HEK293 (cell line): ENCODE measurements around the gene CAPN12.
"Not testable (repeated sequence)": the region's sequence is repeated elsewhere in the genome, so short reads cannot be mapped to it uniquely, and the experiment has no call there.

ENCODE experiments used
- ATF2 ChIP-seq: fragments of 450-650 bp; formaldehyde crosslinking; IDR thresholded peaks from 2 replicates; pipeline ENCODE4 v1.5.1; 2016; ENCODE audit warnings: missing biosample characterization, missing genetic modification characterization, low read depth
- PBX3 ChIP-seq: sonication (generic); formaldehyde crosslinking; IDR thresholded peaks from 2 replicates; pipeline ENCODE4 v1.8.1; 2022; ENCODE audit warnings: mild to moderate bottlenecking, moderate library complexity, missing genetic modification reagents
- ZBTB11 ChIP-seq: fragments of 450-650 bp; formaldehyde crosslinking; conservative IDR thresholded peaks from 2 replicates; pipeline ENCODE4 v1.5.1; 2016; ENCODE audit warnings: low read depth, missing biosample characterization, missing genetic modification characterization
- ZBTB49 ChIP-seq: fragments of 450-650 bp; formaldehyde crosslinking; IDR thresholded peaks from 2 replicates; pipeline ENCODE4 v1.5.1; 2016; ENCODE audit warnings: missing biosample characterization, missing genetic modification characterization, low read depth
- ZNF221 ChIP-seq: fragments of 450-650 bp; formaldehyde crosslinking; IDR thresholded peaks from 2 replicates; pipeline ENCODE4 v1.5.1; 2017; ENCODE audit warnings: missing biosample characterization, missing genetic modification characterization, borderline replicate concordance
- ZNF391 ChIP-seq: fragments of 450-650 bp; formaldehyde crosslinking; IDR thresholded peaks from 2 replicates; pipeline ENCODE4 v1.5.1; 2016; ENCODE audit warnings: low read depth, missing biosample characterization, missing genetic modification characterization, borderline replicate concordance
- ZNF426 ChIP-seq: fragments of 450-650 bp; formaldehyde crosslinking; IDR thresholded peaks from 2 replicates; pipeline ENCODE4 v1.5.1; 2017; ENCODE audit warnings: missing biosample characterization, missing genetic modification characterization, mild to moderate bottlenecking, inconsistent platforms, moderate library complexity
- ZNF514 ChIP-seq: fragments of 450-650 bp; formaldehyde crosslinking; IDR thresholded peaks from 2 replicates; pipeline ENCODE4 v1.5.1; 2016; ENCODE audit warnings: missing biosample characterization, missing genetic modification characterization
- ZNF530 ChIP-seq: fragments of 450-650 bp; formaldehyde crosslinking; IDR thresholded peaks from 2 replicates; pipeline ENCODE4 v1.5.1; 2016; ENCODE audit warnings: low read depth, missing biosample characterization, missing genetic modification characterization
- ZNF658 ChIP-seq: fragments of 450-650 bp; formaldehyde crosslinking; IDR thresholded peaks from 2 replicates; pipeline ENCODE4; 2016; ENCODE audit warnings: missing biosample characterization, missing genetic modification characterization
- ZSCAN5A ChIP-seq: fragments of 450-650 bp; formaldehyde crosslinking; IDR thresholded peaks from 2 replicates; pipeline ENCODE4 v1.5.1; 2016; ENCODE audit warnings: missing biosample characterization, missing genetic modification characterization
- TF ChIP-seq, protein P1 (sequence below): fragments of 450-650 bp; formaldehyde crosslinking; IDR thresholded peaks from 2 replicates; pipeline ENCODE4 v1.5.1; 2016; ENCODE audit warnings: missing biosample characterization, missing genetic modification characterization
- TF ChIP-seq, protein P2 (sequence below): fragments of 450-650 bp; formaldehyde crosslinking; IDR thresholded peaks from 2 replicates; pipeline ENCODE4 v1.5.1; 2016; ENCODE audit warnings: missing biosample characterization, missing genetic modification characterization

GRCh38 chr19:38770949-38771275 lies 26.6 kb upstream of the CAPN12 start:
- TF ChIP-seq, protein P1, sequence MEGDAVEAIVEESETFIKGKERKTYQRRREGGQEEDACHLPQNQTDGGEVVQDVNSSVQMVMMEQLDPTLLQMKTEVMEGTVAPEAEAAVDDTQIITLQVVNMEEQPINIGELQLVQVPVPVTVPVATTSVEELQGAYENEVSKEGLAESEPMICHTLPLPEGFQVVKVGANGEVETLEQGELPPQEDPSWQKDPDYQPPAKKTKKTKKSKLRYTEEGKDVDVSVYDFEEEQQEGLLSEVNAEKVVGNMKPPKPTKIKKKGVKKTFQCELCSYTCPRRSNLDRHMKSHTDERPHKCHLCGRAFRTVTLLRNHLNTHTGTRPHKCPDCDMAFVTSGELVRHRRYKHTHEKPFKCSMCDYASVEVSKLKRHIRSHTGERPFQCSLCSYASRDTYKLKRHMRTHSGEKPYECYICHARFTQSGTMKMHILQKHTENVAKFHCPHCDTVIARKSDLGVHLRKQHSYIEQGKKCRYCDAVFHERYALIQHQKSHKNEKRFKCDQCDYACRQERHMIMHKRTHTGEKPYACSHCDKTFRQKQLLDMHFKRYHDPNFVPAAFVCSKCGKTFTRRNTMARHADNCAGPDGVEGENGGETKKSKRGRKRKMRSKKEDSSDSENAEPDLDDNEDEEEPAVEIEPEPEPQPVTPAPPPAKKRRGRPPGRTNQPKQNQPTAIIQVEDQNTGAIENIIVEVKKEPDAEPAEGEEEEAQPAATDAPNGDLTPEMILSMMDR, result not testable (repeated sequence)
- TF ChIP-seq, protein P2, sequence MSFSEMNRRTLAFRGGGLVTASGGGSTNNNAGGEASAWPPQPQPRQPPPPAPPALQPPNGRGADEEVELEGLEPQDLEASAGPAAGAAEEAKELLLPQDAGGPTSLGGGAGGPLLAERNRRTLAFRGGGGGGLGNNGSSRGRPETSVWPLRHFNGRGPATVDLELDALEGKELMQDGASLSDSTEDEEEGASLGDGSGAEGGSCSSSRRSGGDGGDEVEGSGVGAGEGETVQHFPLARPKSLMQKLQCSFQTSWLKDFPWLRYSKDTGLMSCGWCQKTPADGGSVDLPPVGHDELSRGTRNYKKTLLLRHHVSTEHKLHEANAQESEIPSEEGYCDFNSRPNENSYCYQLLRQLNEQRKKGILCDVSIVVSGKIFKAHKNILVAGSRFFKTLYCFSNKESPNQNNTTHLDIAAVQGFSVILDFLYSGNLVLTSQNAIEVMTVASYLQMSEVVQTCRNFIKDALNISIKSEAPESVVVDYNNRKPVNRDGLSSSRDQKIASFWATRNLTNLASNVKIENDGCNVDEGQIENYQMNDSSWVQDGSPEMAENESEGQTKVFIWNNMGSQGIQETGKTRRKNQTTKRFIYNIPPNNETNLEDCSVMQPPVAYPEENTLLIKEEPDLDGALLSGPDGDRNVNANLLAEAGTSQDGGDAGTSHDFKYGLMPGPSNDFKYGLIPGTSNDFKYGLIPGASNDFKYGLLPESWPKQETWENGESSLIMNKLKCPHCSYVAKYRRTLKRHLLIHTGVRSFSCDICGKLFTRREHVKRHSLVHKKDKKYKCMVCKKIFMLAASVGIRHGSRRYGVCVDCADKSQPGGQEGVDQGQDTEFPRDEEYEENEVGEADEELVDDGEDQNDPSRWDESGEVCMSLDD (tag by site-specific recombination), result not testable (repeated sequence)
- TF ChIP-seq ZNF391 (tag by site-specific recombination); ZNF426 (tag by site-specific recombination); ZNF658 (tag by site-specific recombination); PBX3 (CRISPR knock-in tag); ZBTB11; ZSCAN5A (tag by site-specific recombination); ATF2 (tag by site-specific recombination); ZBTB49; ZNF221 (tag by site-specific recombination); ZNF530 (tag by site-specific recombination); ZNF514 (tag by site-specific recombination): not testable (repeated sequence)
